Upper lobe of right lung (tissue), 1 donor: ENCODE measurements around the gene ZBTB17. TPM values are rescaled to one million over a fixed set of nuclear protein-coding genes. Genes with fewer than 3 reads are reported as not detected.

Experiments
- ATAC-seq: fragments of 200-7000 bp; cut with Tn5 transposase; one replicate; pipeline ENCODE4 v1.9.1; 2020; ENCODE audit warnings: mild to moderate bottlenecking, moderate library complexity
- DNase-seq: peaks from one replicate; pipeline ENCODE4 v3.0.0-alpha.2; 2020
- H3K27ac ChIP-seq: fragments of 200-600 bp; one replicate; pipeline ENCODE4 v1.8.0; 2022
- H3K27me3 ChIP-seq: fragments of 200-600 bp; one replicate; pipeline ENCODE4 v1.8.0; 2022; ENCODE audit warnings: mild to moderate bottlenecking
- H3K36me3 ChIP-seq: fragments of 200-600 bp; one replicate; pipeline ENCODE4 v1.8.0; 2022
- H3K4me1 ChIP-seq: fragments of 200-600 bp; one replicate; pipeline ENCODE4 v1.8.0; 2022
- H3K4me3 ChIP-seq: fragments of 200-600 bp; one replicate; pipeline ENCODE4 v1.8.0; 2022; ENCODE audit warnings: mild to moderate bottlenecking
- H3K9me3 ChIP-seq: fragments of 200-600 bp; one replicate; pipeline ENCODE4 v1.8.0; 2022
- intact Hi-C: fragments of 100-400 bp; cut with DNase I; formaldehyde crosslinking; loops from one replicate; pipeline ENCODE4 v1.11.0; 2022
- total RNA-seq: library from RNA; stranded (reverse); fragmentation: NEBNext Ultra II Directional; extraction: Animal tissue kit (Norgen Biotek cat#: 25700); gene quantifications from one replicate; pipeline ENCODE4 v1.2.1, GENCODE V29; 2021
- TF ChIP-seq, protein P1 (sequence below): fragments of 200-600 bp; IDR thresholded peaks from one replicate; pipeline ENCODE4 v1.8.0; 2022; ENCODE audit warnings: antibody characterized with exemption
- donor health status: DM: no; HTN: yes; CAD: no; lungs with severe emphysema.

Gene ZBTB17
- total RNA-seq, 1 donor from 2014 or later, result 42.3 TPM

- TF ChIP-seq, protein P1, sequence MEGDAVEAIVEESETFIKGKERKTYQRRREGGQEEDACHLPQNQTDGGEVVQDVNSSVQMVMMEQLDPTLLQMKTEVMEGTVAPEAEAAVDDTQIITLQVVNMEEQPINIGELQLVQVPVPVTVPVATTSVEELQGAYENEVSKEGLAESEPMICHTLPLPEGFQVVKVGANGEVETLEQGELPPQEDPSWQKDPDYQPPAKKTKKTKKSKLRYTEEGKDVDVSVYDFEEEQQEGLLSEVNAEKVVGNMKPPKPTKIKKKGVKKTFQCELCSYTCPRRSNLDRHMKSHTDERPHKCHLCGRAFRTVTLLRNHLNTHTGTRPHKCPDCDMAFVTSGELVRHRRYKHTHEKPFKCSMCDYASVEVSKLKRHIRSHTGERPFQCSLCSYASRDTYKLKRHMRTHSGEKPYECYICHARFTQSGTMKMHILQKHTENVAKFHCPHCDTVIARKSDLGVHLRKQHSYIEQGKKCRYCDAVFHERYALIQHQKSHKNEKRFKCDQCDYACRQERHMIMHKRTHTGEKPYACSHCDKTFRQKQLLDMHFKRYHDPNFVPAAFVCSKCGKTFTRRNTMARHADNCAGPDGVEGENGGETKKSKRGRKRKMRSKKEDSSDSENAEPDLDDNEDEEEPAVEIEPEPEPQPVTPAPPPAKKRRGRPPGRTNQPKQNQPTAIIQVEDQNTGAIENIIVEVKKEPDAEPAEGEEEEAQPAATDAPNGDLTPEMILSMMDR, result no peak
- H3K9me3 ChIP-seq, result no peaks in the 10 kb centered on the region
- H3K4me3 ChIP-seq, result no peak overlapping the region
- DNase-seq, result no peak
- no peaks in the 10 kb centered on the region for H3K27me3 ChIP-seq
- H3K36me3 ChIP-seq, result peaks cover 5% of the 10 kb centered on the region
- peaks cover 56% of the 10 kb centered on the region for H3K4me1 ChIP-seq
- intact Hi-C loops, result no loop called here
- no peak for ATAC-seq
- H3K27ac ChIP-seq, result no peak overlapping the region
Measured at GRCh38 chr1:15962176-15962575, 13.7 kb downstream of the ZBTB17 start.

GRCh38 chr1:15961492-15961891 is 14.4 kb downstream of the ZBTB17 start:
- peaks cover 50% of the 10 kb centered on the region for H3K4me1 ChIP-seq

GRCh38 chr1:15960808-15961207 is 15.1 kb downstream of the ZBTB17 start:
- no peak overlapping the region for H3K27ac ChIP-seq
- no peaks in the 10 kb centered on the region for H3K27me3 ChIP-seq
- no peak for DNase-seq
- H3K36me3 ChIP-seq, result peaks cover 5% of the 10 kb centered on the region
- no peak for ATAC-seq
- no peak overlapping the region for H3K4me3 ChIP-seq
- H3K9me3 ChIP-seq, result no peaks in the 10 kb centered on the region
- intact Hi-C loops, result no loop called here
- peaks cover 50% of the 10 kb centered on the region for H3K4me1 ChIP-seq
- TF ChIP-seq, protein P1, result no peak

More at GRCh38 chr1:15961492-15961891, 14.4 kb downstream of the ZBTB17 start:
- peaks cover 5% of the 10 kb centered on the region for H3K36me3 ChIP-seq
- no peak for DNase-seq
- intact Hi-C loops, result no loop called here
- H3K27me3 ChIP-seq, result no peaks in the 10 kb centered on the region
- ATAC-seq, result no peak
- no peak overlapping the region for H3K4me3 ChIP-seq
- no peaks in the 10 kb centered on the region for H3K9me3 ChIP-seq
- no peak overlapping the region for H3K27ac ChIP-seq
- TF ChIP-seq, protein P1, result no peak

- peaks cover 5% of the 10 kb centered on the region for H3K36me3 ChIP-seq
- H3K4me3 ChIP-seq, result no peak overlapping the region
- TF ChIP-seq, protein P1, result no peak
- H3K9me3 ChIP-seq, result no peaks in the 10 kb centered on the region
- ATAC-seq (no peak), DNase-seq (no peak)
- intact Hi-C loops, result no loop called here
- no peaks in the 10 kb centered on the region for H3K27me3 ChIP-seq
- H3K4me1 ChIP-seq, result peaks cover 44% of the 10 kb centered on the region
- no peak overlapping the region for H3K27ac ChIP-seq
Measured at GRCh38 chr1:15959827-15960446, 16.0 kb downstream of the ZBTB17 start.

DNA sequence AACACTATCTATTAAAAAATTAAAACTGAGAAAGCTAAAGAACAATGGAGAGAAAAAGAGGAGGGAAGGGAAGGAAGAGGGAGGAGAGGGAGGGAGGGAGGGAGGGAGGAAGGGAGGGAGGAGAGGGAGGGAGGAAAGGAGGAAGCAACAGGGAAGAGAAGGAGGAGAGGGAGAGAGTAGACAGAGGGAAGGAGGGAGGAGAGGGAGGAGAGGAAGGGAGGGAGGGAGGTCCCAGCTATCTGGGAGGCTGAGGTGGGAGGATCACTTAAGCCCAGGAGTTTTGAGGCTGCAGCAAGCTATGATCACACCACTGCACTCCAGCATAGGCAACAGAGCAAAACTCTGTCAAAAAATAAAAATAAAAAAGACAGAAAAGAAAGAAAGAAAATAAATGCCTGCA is 16.5 kb downstream of the ZBTB17 start:
- no peak for ATAC-seq
- Histone ChIP-seq H3K4me3 (no peak overlapping the region), H3K9me3 (no peaks in the 10 kb centered on the region), H3K27ac (no peak overlapping the region), H3K27me3 (no peaks in the 10 kb centered on the region), H3K36me3 (peaks cover 5% of the 10 kb centered on the region), H3K4me1 (peaks cover 44% of the 10 kb centered on the region)
- no peak for DNase-seq
- intact Hi-C loops, result no loop called here
- TF ChIP-seq, protein P1, result no peak

DNA sequence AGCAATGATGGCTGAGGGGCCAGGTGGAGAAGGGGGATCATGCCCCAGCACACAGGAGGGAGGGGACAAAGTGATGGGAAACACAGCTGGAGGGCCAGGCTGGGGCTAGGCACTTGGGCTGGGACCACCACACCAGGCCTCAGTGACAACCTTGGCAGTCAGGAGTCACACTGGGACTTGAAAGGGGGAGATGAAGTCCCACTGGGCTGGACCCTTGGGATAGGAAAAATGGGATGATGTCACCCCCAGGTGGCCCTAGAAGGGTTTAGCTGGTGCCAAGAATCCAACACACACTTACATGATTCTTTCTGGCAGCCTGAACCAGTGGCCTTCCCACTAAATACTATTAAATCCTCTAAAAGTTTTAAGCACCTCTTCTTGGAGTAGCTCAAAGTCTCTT is 17.1 kb downstream of the ZBTB17 start:
- Histone ChIP-seq H3K4me1 (peaks cover 46% of the 10 kb centered on the region), H3K36me3 (peaks cover 5% of the 10 kb centered on the region), H3K9me3 (no peaks in the 10 kb centered on the region), H3K27ac (no peak overlapping the region), H3K27me3 (no peaks in the 10 kb centered on the region), H3K4me3 (no peak overlapping the region)
- TF ChIP-seq, protein P1, result no peak
- intact Hi-C loops, result no loop called here
- ATAC-seq, result no peak
- no peak for DNase-seq
